ENCODE results near the gene ZNRF2.

Gene ZNRF2

DNA sequence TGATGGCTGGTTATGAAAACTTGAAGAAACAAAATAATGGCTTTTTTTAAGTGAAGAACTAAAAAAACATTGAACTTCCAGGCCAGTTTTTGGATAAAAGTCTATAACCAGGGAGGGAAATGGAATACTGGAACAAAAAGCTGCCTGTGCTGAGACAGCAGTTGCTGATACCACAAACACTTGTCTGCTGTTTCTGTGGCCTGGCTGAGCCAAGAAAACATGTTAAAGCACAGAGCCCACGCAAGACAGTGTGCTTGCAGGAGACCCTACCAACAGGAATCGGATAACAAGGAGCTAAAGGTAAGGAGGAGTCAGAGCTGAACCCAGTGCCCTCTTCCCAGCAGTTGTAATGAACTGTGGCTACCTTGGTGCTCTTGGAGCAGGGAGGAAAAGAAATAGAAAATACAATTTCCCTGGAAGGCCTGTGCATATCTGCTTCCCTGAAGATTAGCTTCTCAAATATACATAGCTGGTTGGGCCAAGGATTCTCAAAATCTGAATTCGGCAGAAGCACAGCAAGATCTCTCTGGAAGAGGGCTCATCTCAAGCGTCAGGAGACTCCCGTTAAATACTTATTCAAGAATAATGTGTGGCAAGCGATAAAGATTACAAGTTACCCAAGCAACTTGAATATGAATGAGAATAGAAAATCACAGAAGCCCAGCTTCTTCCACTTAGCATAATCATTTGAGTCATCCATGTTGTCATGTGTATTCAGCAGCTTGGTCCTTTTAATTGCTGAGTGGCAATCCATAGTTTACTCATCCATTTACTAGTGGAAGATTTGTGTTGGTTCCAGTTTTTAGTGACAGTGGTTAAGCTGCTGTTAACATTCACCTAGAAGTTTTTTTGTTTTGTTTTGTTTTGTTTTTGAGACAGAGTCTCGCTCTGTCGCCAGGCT lies 106.6 kb downstream of the ZNRF2 start:
- intact Hi-C loops (cut with DNase I) = no loop called here
- no peak for DNase-seq

GRCh38 chr7:30391806-30392205 lies 107.4 kb downstream of the ZNRF2 start:
- DNase-seq = no peak
- intact Hi-C loops (cut with DNase I) = no loop called here

GRCh38 chr7:30395676-30396075 lies 111.3 kb downstream of the ZNRF2 start:
- DNase-seq = no peak
- intact Hi-C loops (cut with DNase I) = no loop called here

- no peak for DNase-seq
- intact Hi-C loops (cut with DNase I) = no loop called here
Observed at GRCh38 chr7:30396389-30396788, 112.0 kb downstream of the ZNRF2 start.

GRCh38 chr7:30403477-30403876 lies 119.1 kb downstream of the ZNRF2 start:
- intact Hi-C loops (cut with DNase I) = no loop called here
- no peak for DNase-seq

GRCh38 chr7:30405179-30405578 lies 120.8 kb downstream of the ZNRF2 start:
- intact Hi-C loops (cut with DNase I) = no loop called here
- no peak for DNase-seq

- DNase-seq = peak in 1 of 10 donors; percentile 88
- intact Hi-C loops (cut with DNase I) = no loop called here
Observed at GRCh38 chr7:30406664-30407425, 122.4 kb downstream of the ZNRF2 start.

GRCh38 chr7:30411173-30411572 lies 126.8 kb downstream of the ZNRF2 start:
- intact Hi-C loops (cut with DNase I) = no loop called here
- no peak for DNase-seq

DNA sequence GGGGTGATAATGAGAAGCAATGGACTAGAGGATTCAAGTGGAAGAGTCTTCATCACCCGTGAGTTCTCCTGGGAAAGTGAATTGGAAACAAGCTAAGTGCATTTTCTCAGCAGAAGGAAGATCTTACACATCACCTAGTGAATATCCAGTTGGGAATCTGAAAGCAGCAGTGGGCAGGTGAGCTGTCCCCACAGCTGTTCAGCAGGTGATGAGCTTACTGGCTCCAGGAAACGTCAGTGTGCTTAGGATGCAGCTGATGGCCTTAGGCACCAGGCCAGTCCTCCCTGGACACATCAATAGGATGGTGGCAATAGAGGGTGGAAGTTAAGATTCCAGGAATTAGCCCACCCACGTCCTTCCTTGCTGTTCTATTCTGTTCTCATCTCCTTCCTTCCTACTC lies 127.5 kb downstream of the ZNRF2 start:
- DNase-seq = no peak
- intact Hi-C loops (cut with DNase I) = no loop called here

GRCh38 chr7:30412782-30413504 lies 128.5 kb downstream of the ZNRF2 start:
- DNase-seq = peak in 1 of 10 donors; percentile 28
- intact Hi-C loops (cut with DNase I) = loop anchor here (1.0 kb wide), 1 partner anchor 137 kb away; no protein-coding TSS in a partner anchor

- DNase-seq = no peak
- intact Hi-C loops (cut with DNase I) = loop anchor here (1.0 kb wide), 1 partner anchor 138 kb away; no protein-coding TSS in a partner anchor
Observed at GRCh38 chr7:30413864-30414263, 129.5 kb downstream of the ZNRF2 start.
